NT2/D1 (cell line): ENCODE results near the gene RASGEF1B.
"Not testable (repeated sequence)": the region's sequence is repeated elsewhere in the genome, so short reads cannot be mapped to it uniquely, and the experiment has no call there.

Experiments used
- DNase-seq: peaks from one replicate; pipeline ENCODE4 v3.0.0-alpha.2; 2011; ENCODE audit warnings: low read depth, low spot score
- H3K27me3 ChIP-seq: 2 replicates; pipeline ENCODE4 v1.6.0; 2011; ENCODE audit warnings: mild to moderate bottlenecking; ENCODE audit not compliant: insufficient read length, insufficient read depth
- H3K36me3 ChIP-seq: 2 replicates; pipeline ENCODE4 v1.6.1; 2011; ENCODE audit warnings: mild to moderate bottlenecking, low read length, mixed read lengths; ENCODE audit not compliant: insufficient read depth, insufficient read length
- H3K4me1 ChIP-seq: 2 replicates; pipeline ENCODE4 v1.5.1; 2011; ENCODE audit not compliant: insufficient read depth, insufficient read length
- H3K4me3 ChIP-seq: 2 replicates; pipeline ENCODE4 v1.5.1; 2011; ENCODE audit warnings: low read depth; ENCODE audit not compliant: insufficient read length
- H3K9ac ChIP-seq: 2 replicates; pipeline ENCODE4 v1.6.0; 2011; ENCODE audit warnings: low read depth; ENCODE audit not compliant: insufficient read length
- H3K9me3 ChIP-seq: 2 replicates; pipeline ENCODE4 v1.5.1; 2011; ENCODE audit warnings: mild to moderate bottlenecking, low read length; ENCODE audit not compliant: insufficient read depth
- SUZ12 ChIP-seq: IDR thresholded peaks from 2 replicates; pipeline ENCODE4 v1.6.1; 2011; ENCODE audit not compliant: insufficient read length, insufficient read depth; ENCODE audit errors: extremely low read depth
- YY1 ChIP-seq: IDR thresholded peaks from 2 replicates; pipeline ENCODE4 v1.6.1; 2011; ENCODE audit not compliant: insufficient read length, insufficient read depth
- ZNF274 ChIP-seq: IDR thresholded peaks from 2 replicates; pipeline ENCODE4 v1.6.1; 2011; ENCODE audit warnings: mild to moderate bottlenecking, low read depth, low read length

The RASGEF1B gene

GRCh38 chr4:81485310-81485980 lies 13.7 kb upstream of the RASGEF1B start:
- Histone ChIP-seq H3K9me3 (no peaks in the 10 kb centered on the region), H3K4me1 (no peaks in the 10 kb centered on the region), H3K9ac (no peak overlapping the region), H3K4me3 (no peak overlapping the region), H3K36me3 (no peaks in the 10 kb centered on the region), H3K27me3 (no peaks in the 10 kb centered on the region)
- DNase-seq, result no peak
- no peak for TF ChIP-seq ZNF274

- no peaks in the 10 kb centered on the region for H3K4me1 ChIP-seq
- no peak overlapping the region for H3K9ac ChIP-seq
- no peaks in the 10 kb centered on the region for H3K27me3 ChIP-seq
- no peak overlapping the region for H3K4me3 ChIP-seq
- H3K36me3 ChIP-seq, result no peaks in the 10 kb centered on the region
- no peak for DNase-seq
- no peaks in the 10 kb centered on the region for H3K9me3 ChIP-seq
- TF ChIP-seq ZNF274, result no peak
- TF ChIP-seq SUZ12, result no peak
Observed at GRCh38 chr4:81482326-81482725, 10.6 kb upstream of the RASGEF1B start.

- no peak for TF ChIP-seq YY1
- no peak for TF ChIP-seq SUZ12
- TF ChIP-seq ZNF274, result no peak
- H3K27me3 ChIP-seq, result no peaks in the 10 kb centered on the region
- no peaks in the 10 kb centered on the region for H3K4me1 ChIP-seq
- H3K36me3 ChIP-seq, result no peaks in the 10 kb centered on the region
- no peak overlapping the region for H3K9ac ChIP-seq
- no peak overlapping the region for H3K4me3 ChIP-seq
- H3K9me3 ChIP-seq, result no peaks in the 10 kb centered on the region
- DNase-seq, result no peak
Observed at GRCh38 chr4:81481151-81481550, 9.4 kb upstream of the RASGEF1B start.

DNA sequence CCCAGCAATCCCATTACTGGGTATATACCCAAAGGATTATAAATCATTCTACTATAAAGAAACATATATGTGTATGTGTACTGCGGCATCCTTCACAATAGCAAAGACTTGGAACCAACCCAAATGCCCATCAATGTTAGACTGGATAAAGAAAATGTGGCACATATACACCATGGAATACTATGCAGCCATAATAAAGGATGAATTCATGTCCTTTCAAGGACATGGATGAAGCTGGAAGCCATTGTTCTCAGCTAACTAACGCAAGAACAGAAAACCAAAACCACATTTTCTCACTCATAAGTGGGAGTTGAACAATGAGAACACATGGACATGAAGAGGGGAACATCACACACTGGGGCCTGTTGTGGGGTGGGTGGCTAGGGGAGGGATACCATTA lies 7.9 kb upstream of the RASGEF1B start:
- H3K9me3 ChIP-seq, H3K27me3 ChIP-seq, H3K9ac ChIP-seq, DNase-seq, H3K4me3 ChIP-seq, H3K4me1 ChIP-seq, H3K36me3 ChIP-seq: not testable (repeated sequence)

GRCh38 chr4:81473331-81474265 lies 1.9 kb upstream of the RASGEF1B start:
- H3K36me3 ChIP-seq, H3K9me3 ChIP-seq, H3K9ac ChIP-seq, H3K4me3 ChIP-seq, DNase-seq, H3K4me1 ChIP-seq: not testable (repeated sequence)
- H3K27me3 ChIP-seq, result peaks cover 16% of the 10 kb centered on the region

DNA sequence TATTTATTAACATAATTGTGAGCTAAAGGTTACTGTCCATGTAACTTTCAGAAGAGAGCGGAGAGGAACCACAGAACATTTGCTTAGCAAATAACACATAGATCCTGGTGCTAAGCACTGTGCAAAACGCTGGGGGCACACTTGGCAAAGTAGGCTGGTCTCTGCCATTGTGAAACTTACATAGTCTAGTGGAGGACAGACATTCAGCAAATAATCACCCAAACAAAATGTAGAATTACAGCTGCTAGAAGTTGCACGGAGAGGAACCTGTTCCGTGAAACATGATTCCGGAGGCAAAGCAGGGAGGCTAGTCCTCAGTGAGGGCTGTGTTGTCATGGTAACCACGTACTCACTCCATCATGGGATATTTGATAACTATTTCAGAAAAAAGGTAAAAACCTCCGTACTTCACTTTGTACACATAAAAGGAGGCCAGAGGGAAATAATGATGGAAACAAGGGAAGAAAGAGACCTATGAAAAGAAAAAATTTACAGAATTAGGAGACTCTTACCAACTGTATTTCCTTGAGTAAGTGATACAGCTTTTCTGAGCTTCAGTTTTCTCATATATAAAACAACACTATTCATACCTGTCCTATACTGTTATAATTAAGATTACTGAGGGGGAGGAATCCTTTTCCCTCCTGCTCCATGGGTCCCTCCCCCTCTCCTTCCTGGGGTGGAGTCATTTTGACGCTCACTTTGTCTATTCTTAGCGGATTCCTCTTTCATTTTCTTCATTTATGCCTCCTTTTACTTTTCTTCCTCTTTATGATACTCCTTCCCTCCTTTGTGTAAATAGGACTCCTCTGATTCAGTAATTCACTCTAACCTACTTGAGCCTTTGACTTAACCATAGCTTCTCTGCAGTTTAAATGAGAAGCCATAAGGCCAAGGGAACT lies 825 bp upstream of the RASGEF1B start:
- Histone ChIP-seq H3K27me3 (peaks cover 16% of the 10 kb centered on the region), H3K4me1 (no peaks in the 10 kb centered on the region), H3K9me3 (no peaks in the 10 kb centered on the region), H3K4me3 (peak overlapping the region; percentile 62), H3K9ac (no peak overlapping the region), H3K36me3 (no peaks in the 10 kb centered on the region)
- no peak for DNase-seq
- TF ChIP-seq ZNF274, result no peak
- no peak for TF ChIP-seq YY1
- no peak for TF ChIP-seq SUZ12

GRCh38 chr4:81471298-81471587 lies 464 bp downstream of the RASGEF1B start:
- H3K36me3 ChIP-seq, result no peaks in the 10 kb centered on the region
- peak overlapping the region; percentile 66 for H3K9ac ChIP-seq
- TF ChIP-seq ZNF274 (no peak), SUZ12 (no peak), YY1 (no peak)
- DNase-seq, result no peak
- H3K4me1 ChIP-seq, result no peaks in the 10 kb centered on the region
- H3K4me3 ChIP-seq, result peak overlapping the region; percentile 62
- H3K9me3 ChIP-seq, result no peaks in the 10 kb centered on the region
- peaks cover 16% of the 10 kb centered on the region for H3K27me3 ChIP-seq
